Measurements from ENCODE around the gene RAD51C.
"Not testable (repeated sequence)": the region's sequence is repeated elsewhere in the genome, so short reads cannot be mapped to it uniquely, and the experiment has no call there.

Gene RAD51C

DNA sequence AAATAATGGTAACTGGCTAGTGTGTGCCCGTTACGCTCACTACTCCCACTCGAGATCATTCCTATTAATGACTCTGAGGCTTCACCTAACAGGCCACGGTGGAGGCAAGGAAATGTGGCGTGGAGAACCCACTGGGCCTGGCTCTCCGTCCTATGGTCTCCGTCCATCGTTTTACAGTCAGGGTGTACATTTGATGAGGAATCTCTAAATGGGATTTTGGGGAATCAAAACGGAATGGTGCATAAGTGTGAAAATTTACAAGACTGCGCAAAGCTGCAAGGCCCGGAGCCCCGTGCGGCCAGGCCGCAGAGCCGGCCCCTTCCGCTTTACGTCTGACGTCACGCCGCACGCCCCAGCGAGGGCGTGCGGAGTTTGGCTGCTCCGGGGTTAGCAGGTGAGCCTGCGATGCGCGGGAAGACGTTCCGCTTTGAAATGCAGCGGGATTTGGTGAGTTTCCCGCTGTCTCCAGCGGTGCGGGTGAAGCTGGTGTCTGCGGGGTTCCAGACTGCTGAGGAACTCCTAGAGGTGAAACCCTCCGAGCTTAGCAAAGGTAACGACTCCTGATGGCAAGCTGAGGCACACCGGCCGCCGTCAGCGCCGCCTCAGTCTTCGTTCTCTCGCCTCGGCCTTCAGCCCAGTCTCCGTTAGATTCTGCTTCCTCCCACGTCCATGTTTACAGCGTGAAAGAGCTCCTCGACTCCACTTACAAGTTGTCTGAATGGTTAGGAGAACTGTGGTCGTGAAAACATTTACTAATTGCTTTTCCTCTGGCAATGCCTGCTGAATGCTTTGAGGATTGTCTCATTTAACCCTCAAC, at the start of gene RAD51C:
TSS of gene RAD51C (plus strand) at position 364 of the 817 bp plus-strand sequence. CDS start at position 406, 42 bp downstream.
- DNase-seq = peak; percentile 84

DNA sequence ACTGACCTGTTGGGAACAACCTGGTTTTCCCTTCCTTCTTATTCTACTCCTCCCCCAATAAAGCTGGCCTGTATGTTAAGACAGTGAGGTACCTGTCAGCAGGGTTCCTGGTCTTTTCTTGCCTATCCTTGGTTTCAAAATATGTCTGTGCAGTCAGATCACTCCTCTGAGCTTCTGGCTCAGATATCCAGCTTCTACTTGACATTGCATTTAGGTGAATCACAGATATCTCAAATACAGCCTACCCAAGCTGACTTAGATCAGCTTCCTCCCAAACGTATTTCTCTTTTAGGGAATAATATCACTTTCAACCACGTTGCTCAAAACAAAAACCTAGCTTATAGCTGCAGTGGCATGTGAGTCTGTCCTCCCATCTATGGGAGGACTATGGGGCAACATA, 49.3 kb upstream of the RAD51C start:
- no peak for DNase-seq

DNA sequence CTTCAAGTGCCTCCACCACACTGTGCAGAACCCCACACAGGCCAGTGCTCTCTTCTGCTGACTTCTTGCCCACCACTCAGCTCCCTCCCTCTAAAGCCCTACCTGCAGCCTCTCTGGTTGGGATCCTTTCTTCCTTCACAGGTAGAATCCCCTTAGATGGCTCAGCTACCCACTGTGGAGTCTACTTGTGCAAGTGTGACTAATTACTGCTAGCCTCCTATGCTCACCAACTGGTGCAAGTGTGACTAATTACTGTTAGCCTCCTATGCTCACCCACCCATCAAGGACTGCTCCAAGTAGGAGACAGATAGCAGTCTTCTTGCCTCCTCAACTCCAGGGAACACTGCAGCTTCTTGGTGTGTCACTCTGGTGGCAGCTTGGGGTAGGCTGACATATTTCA, 44.2 kb upstream of the RAD51C start:
- DNase-seq = no peak

DNA sequence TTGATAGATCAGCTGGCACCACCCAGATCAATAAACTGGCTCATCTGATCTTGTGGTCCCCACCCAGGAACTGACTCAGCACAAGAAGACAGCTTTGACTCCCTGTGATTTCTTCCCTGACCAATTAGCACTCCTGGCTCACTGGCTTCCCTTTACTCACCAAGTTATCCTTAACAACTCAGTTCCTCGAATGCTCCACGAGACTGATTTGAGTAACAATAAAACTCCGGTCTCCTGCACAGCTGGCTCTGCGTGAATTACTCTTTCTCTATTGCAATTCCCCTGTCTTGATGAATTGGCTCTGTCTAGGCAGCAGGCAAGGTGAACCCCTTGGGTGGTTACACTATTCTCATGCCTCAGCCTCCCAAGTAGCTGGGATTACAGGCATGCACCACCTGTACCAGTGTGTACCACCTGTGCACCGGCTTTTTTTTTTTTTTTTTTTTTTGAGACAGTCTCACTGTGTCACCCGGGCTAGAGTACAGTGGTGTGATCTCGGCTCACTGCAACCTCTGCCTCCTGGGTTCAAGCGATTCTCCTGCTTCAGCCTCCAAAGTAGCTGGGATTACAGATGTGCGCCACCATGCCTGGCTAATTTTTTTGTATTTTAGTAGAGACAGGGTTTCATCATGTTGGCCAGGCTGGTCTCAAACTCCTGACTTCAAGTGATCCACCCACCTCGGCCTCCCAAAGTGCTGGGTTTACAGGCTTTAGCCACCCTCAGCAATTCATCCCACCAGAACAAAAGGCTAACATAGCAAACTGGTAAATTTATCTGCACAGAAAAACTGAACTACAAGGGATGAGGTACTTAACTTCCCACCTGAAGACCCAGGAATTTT, 34.2 kb upstream of the RAD51C start:
- peak; percentile 19 for DNase-seq

DNA sequence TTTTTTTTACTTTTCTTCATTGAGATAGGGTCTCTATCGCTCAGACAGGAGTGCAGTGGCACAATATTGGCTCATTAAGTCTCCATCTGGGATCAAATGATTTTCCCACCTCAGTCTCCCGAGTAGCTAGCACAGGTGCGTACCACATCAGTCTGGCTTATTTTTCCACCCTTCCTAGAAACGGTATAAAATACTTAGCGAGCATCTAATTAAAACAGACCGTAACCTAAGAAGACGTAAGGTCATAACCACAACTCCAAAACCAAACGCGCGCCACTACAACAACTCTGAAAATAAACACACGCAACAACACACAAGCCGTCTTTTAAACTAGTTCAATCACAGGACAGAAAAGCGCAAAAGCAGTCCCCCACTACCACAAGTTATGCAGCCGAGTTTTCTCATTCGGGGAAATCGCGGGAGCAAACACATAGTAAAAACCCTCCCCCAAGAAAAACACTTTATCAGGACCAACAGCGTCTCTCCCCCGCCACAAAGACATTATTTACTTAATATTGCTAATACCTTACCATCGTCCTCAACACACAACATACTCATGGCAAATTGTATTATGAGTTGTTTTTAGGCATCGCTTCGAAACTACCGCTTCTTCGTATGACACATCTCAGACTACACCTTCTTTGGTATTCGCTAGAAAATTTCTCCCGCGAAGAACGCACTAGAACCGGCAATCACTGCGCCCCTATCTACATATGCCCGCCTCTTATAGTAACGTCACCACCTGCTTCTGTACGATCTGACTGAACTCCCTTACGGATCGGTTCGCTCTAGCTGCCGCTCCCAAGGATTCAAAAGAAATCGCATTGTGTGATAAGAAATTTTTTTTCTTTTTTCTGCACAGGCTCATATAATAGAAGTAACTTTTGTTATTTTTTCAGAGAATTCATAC, 33.3 kb upstream of the RAD51C start:
- peak; percentile 83 for DNase-seq

DNA sequence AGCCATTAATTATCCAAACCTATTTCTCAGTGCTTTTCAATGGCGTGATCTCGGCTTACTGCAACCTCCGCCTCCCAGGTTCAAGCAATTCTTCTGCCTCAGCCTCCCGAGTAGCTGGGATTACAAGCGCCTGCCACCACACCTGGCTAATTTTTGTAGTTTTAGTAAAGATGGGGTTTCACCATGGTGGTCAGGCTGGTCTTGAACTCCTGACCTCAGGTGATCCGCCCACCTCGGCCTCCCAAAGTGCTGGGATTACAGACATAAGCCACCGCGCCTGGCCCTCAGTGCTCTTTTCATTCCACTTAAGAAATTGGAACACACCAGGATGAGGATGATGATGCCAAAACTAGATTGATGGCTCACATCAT, 32.7 kb upstream of the RAD51C start:
- not testable (repeated sequence) for DNase-seq

DNA sequence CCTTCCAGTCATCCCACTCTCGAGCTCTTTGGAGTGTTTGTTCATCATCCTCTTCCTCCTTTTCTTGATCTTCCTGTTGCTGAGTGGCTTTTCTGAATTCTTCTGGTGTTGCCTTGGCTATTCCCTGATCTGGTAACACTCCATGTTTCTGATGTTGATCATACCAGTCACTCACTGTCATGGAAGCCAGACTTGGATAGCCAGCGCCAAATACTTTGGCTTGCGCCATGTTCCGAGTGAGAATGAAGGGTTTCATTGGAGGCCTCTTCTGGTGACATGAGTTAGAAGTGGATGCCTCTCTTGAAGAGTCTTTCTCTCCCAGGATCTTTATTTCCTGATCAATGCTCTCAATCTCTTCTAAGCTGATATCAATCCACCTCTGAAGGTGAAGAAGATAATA, 31.8 kb upstream of the RAD51C start:
- DNase-seq = no peak

DNA sequence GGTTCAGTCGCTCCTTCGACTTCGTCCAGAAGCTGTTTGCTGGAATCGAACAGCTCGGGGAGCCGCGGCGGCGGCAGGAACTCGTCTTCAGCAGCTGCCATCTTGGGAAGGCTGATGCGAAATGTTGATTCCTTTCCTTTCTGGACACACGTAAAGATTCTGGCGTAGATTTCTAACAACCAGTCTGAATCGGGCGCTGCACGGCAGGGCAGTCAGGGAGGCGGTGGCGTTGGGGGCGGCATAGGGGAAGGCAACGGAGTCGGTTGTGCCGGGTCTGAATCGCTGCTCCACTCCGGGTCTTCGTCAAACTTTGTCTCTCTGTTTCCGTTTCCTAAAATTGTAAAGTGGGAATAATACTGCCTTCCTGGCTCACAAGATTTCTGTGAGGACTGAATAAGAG, 30.9 kb upstream of the RAD51C start:
- DNase-seq = no peak

DNA sequence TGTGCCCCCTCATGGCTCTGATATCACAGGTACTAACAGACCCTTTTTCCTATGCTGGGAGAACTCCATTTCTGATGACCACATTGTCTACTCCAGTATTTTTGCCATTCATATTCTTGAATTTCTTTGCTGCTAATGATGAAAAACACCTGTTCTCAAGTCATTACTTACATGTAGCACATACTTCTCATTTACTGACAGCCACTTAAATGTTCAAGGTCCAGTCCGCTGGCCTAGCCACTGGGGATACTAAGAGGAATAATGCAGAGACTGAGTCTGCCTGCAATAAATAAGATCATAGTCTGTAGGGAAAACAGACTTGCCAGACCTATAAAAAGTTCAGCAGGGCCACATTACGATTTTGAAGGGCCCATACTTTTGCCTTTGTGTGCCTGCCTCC, 28.1 kb upstream of the RAD51C start:
- DNase-seq = no peak

DNA sequence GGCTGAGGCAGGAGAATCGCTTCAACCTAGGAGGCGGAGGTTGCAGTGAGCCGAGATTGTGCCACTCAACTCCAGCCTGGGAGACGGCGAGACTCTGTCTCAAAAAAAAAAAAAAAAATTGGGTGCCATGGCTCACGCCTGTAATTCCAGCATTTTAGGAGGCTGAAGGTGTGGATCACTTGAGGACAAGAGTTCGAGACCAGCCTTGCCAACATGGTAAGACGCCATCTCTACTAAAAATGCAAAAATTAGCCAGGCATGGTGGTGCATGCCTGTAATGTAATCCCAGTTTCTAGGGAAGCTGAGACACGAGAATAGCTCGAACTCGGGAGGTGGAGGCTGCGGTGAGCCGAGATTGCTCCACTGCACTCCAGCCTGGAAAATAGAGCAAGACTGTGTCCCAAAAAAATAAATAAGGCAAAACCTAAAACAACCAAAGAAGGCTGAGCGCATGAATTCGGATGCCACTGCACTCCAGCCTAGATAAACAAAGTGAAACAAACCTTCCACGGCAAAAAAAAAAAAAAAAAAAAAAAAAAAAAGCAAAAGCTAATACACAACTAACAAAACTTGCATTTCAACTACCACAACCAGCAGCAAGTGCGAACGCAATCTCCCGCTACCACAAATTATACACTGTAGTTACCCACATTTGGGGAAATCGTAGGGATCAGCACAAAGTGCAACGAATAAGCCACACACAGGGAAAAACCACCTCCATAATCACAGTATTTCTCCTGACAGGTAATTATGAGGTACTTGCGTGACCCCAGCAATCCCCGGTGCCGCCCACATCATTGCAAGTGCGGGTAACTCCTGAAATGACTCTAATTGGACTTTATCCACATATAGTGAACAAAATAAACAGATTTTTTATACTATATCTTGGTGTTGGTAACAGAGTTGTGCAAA, 26.2 kb upstream of the RAD51C start:
- no peak for DNase-seq

DNA sequence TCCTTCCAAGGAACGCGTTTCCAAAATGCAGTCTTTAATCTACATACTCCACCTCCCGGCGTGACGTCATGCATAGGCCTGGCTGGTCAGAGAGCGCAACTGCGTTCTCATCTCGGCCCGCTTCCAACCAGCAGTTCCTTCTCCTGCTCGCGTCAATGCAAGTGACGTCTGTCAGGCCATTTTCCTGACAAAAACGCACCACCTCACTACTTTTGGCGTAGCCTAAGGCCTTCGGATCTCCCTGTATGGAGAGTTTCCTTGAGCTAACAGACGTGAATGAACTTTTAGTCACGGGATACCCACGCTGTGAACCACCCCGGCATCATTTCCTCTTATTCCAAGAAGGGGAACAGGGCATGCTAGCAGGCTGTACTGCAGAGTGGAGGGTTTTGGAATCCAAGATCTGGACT, 25.5 kb upstream of the RAD51C start:
- peak; percentile 10 for DNase-seq

DNA sequence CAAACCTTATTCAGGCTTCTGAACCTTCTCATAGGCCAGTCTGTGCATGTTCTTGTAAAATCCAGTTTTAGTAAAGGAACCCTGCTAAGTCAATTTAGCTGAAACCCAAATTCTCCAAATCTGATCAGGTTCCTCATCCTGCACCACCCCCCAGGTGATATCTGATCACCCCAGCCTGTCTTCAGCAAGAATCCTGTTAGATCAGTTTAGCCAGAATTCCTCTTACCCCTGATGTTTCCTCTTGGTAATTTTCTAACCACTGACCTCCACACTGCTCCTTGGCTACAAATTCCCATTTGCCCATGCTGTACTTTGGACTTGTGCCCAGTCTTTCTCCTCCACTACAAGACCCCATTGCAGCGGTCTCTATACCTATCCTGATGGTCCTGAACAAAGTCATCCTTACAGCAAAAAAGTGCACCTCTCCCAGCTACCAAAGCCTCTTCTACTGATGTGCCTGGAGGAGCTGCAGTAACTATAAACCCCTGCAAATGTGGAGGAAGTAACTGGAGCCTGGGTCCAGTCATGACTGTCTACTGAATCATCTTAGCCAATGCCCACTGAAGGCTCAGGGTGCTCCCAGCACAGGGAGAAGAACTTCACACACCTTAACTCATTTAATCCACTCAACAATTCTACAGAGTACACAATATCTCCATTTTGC, 24.3 kb upstream of the RAD51C start:
- DNase-seq = no peak

DNA sequence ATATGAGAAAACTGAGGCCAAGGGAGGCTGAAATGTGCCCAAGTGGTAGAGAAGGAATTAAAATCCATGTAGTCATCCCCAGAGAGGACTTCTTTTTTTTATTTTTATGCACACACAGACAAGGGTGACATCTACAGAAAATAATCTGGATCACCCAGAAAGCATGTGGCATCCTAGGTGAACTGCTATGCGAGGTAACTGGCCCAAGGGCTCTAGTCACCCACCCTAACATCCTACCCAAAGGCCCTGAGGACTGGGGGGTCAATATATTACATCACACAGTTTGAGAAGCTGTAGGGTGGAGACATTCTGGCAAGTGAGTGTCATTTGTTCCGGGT, 23.8 kb upstream of the RAD51C start:
- no peak for DNase-seq

DNA sequence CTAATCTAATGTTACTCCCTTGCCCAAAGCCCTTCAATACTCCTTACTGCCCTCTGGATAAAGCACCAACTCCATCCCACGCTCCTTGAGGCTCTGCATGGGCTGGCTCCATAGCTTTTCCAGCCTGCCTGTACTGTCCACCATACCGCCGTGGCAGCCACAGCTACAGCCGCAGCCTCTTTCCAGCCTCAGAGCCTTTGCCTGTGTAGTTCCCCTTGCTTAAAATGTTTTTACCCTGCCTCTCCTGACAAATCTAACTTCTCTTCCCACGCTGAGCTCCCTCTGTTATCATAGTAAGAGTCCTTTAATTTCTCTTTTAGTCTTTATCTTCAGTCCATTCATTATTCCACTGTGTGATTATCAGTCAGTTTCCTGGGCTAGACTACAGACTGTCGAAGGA, 22.5 kb upstream of the RAD51C start:
- no peak for DNase-seq

DNA sequence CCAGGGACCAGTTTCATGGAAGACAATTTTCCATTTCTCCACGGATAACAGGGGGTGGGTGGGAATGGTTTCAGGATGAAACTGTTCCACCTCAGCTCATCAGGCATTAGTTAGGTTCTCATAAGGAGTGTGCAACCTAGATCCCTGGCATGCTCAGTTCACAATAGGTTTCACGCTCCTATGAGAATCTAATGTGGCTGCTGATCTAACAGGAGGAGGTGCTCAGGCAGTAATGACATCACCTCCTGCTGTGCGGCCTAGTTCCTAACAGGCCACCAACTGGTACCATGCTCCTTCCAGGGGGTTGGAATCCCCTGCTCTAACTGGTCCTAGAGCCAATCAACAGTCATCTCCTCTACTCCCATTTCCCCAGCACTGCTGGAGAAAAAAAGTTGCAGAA, 20.4 kb upstream of the RAD51C start:
- no peak for DNase-seq

DNA sequence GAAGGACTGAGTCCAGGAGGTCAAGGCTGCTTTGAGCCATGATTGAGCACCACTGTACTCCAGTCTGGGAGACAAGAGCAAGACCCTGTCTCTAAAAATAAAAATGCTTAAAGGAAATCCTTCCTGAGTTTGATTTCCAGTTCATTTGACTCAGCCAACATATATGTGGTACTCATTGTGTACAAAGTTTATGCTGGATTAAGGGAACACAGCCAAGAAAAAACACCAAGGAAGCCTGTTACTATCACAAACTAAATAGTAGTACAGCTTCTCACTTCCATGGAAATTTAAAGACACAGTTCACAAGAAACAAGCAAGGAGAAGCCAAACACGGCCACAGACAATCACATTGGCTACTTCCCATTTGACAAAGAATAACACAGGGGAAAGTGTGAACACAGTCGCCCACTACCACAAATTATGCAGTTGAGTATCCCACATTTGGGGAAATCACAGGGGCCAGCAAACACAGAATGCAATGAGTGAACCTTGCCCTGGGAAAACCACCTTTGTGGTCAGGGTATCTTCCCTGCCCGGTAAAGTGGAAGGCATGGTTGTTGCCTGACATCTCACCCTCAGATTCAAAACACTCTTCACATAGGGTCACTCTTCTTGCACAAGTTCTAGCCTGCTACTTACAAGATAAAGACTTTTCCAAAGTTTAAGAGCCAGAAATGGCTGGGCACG, 15.1 kb upstream of the RAD51C start:
- DNase-seq = no peak

DNA sequence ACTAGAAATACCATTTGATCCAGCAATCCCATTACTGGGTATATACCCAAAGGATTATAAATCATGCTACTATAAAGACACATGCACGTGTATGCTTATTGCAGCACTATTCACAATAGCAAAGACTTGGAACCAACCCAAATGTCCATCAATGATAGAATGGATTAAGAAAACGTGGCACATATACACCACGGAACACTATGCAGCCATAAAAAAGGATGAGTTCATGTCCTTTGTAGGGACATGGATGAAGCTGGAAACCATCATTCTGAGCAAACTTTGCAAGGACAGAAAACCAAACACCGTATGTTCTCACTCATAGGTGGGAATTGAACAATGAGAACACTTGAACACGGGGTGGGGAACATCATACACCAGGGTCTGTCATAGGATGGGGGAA, 14.1 kb upstream of the RAD51C start:
- DNase-seq = not testable (repeated sequence)

DNA sequence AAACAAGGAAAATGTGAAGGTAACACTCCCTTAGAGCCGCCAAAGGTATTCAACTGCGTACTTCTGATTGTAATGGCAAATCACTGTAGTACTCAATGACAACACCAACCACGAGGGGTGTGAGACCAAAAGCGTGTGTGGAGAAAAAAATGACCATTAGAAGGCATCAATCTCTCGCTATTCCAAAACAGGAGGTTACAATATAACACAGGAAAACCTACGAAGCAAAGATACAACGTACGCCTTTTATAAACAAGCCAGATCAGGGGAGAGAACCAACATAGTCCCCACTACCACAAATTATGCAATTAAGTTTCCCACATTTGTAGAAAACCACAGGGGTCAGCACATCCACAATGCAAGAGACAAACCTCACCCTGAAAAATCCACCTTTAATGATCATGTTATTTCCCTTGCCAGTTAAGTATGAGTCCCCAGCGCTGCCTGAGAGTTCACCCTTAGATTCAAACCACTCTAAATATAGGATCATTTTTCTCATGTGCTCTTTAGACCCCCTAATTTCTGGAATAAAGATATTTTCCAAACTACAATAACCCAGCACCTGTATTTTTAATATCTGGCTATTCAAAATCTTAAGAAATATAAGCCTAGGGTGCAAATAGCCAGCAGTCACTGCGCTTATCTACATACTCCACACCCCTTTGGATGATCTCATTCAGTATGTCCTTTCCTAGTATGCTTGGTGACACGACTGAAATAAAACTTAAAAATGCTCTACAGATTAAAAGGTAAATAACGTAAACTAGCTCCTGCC, 13.0 kb upstream of the RAD51C start:
- DNase-seq = no peak

DNA sequence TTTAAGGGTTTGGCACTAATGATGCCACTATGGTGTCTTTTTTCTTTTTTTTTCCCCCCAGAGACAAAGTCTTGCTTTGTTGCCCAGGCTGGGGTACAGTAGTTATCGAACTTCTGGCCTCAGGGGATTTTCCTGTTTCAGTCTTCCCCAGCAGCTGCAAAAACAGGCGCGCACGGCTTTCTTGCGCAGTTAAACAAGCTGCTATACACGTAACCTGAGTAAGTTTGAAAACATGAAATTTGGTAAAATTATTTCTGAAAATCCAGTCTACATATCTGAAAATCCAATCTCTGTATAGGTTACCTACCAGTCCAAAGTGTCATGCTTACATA, 12.4 kb upstream of the RAD51C start:
- no peak for DNase-seq

DNA sequence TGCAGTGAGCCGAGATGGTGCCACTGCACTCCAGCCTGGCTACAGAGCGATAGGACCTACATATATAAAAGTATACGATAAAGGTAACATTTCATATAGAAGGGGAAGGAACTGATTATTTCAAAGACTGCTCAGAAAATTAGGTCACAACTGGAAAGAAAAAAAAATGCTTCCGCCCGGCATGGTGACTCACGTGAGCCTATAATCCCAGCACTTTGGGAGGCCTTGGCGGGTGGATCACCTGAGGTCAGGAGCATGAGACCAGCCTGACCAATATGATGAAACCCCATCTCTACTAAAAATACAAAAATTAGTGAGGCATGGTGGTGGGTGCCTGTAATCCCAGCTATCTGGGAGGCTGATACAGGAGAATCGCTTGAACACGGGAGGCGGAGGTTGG, 8.4 kb upstream of the RAD51C start:
- DNase-seq = no peak
